GM18526 (cell line): ENCODE data around the gene TSTD1.

ENCODE experiments used
- POLR2A ChIP-seq: IDR thresholded peaks from 3 replicates; pipeline ENCODE4 v1.6.1; 2011; ENCODE audit not compliant: insufficient read length; ENCODE audit errors: extremely low read depth

The TSTD1 gene

GRCh38 chr1:160999376-160999775 lies 39.4 kb downstream of the TSTD1 start:
- TF ChIP-seq POLR2A: no peak

- TF ChIP-seq POLR2A: no peak
Measured at GRCh38 chr1:160997323-160998038, 41.3 kb downstream of the TSTD1 start.

- no peak for TF ChIP-seq POLR2A
Measured at GRCh38 chr1:160996178-160996577, 42.6 kb downstream of the TSTD1 start.

- no peak for TF ChIP-seq POLR2A
Measured at GRCh38 chr1:160993544-160994193, 45.1 kb downstream of the TSTD1 start.
